NT2/D1 (cell line): Measurements from ENCODE around the gene GAST.
"Not testable (repeated sequence)": the region's sequence is repeated elsewhere in the genome, so short reads cannot be mapped to it uniquely, and the experiment has no call there.

Experiments
- YY1 ChIP-seq: IDR thresholded peaks from 2 replicates; pipeline ENCODE4 v1.6.1; 2011; ENCODE audit not compliant: insufficient read length, insufficient read depth
- ZNF274 ChIP-seq: IDR thresholded peaks from 2 replicates; pipeline ENCODE4 v1.6.1; 2011; ENCODE audit warnings: mild to moderate bottlenecking, low read depth, low read length

DNA sequence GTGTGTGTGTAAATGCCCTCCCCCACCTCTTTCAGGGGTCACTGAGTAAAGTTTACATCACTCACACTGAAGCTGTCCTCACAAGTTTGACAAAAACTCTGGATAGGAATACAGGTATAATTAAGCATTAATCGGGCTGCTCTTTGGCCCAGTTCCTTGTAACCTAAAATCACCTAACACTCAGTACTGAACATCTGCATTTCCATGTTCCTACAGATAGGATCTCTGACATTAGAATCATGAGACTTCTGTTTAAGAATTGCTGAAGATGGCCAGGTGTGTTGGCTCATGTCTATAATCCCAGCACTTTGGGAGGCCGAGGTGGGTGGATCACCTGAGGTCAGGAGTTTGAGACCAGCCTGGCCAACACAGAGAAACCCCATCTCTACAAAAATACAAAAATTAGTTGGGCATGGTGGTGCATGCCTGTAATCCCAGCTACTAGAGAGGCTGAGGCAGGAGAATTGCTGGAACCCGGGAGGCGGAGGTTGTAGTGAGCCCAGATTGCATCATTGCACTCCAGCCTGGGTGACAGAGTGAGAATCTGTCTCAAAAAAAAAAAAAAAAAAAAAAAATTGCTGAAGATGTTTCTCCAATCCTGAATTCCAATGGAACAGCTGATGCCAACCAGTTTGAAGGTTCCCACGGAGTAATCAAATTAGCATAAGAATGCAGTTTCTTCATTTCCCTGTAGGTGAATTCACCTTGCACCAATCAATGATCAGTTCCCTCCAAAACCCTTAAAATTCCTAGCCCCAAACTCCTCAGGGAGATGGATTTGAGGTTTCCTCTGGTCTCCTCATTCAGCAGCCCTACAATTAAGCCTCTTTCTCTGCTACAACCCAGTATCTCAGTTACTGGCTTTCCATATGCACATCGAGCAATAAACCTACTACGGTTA, 36.7 kb upstream of the GAST start:
- TF ChIP-seq YY1, ZNF274: not testable (repeated sequence)
